K562 (cell line): ENCODE results near the gene FGGY. TPM values are rescaled to one million over a fixed set of nuclear protein-coding genes. Genes with fewer than 3 reads are reported as not detected.

Experiments
- C11orf30 ChIP-seq: fragments of 450-650 bp; IDR thresholded peaks from 2 replicates; pipeline ENCODE4 v1.6.1; 2016; ENCODE audit warnings: low read depth, mild to moderate bottlenecking
- CHD2 ChIP-seq: IDR thresholded peaks from 2 replicates; pipeline ENCODE4 v1.6.1; 2011; ENCODE audit warnings: low read depth, low read length
- CREB5 ChIP-seq: fragments of 250-450 bp; sonication (Bioruptor Pico); IDR thresholded peaks from 2 replicates; pipeline ENCODE4 v1.5.0; 2020; ENCODE audit warnings: mild to moderate bottlenecking
- DACH1 ChIP-seq: fragments of 450-650 bp; IDR thresholded peaks from 2 replicates; pipeline ENCODE4 v1.6.1; 2018; ENCODE audit not compliant: partially characterized antibody
- GATA2 ChIP-seq: sonication (generic); formaldehyde crosslinking; IDR thresholded peaks from 2 replicates; pipeline ENCODE4 v1.4.0; 2020; ENCODE audit warnings: mild to moderate bottlenecking, missing genetic modification reagents
- HCFC1 ChIP-seq: IDR thresholded peaks from 2 replicates; pipeline ENCODE4 v1.6.1; 2012; ENCODE audit warnings: low read depth, low read length, improper control_type of control experiment
- HINFP ChIP-seq: fragments of 450-650 bp; conservative IDR thresholded peaks from 2 replicates; pipeline ENCODE4 v1.6.1; 2016; ENCODE audit warnings: missing genetic modification characterization, low read depth, mild to moderate bottlenecking, control low read depth, missing compliant biosample characterization
- ID3 ChIP-seq, 2 experiments: fragments of 250-450 bp in 1 of 2; fragments of 450-650 bp in 1 of 2; sonication (Bioruptor Pico) in 1 of 2; IDR thresholded peaks; 2 replicates each; pipeline versions ENCODE4 v1.6.1 to v1.8.0; 2016 to 2021; ENCODE audit warnings: mild to moderate bottlenecking in 2 of 2, moderate library complexity in 2 of 2, missing compliant biosample characterization in 1 of 2, missing genetic modification characterization in 1 of 2
- MED1 ChIP-seq: sonication (generic); formaldehyde crosslinking; IDR thresholded peaks from 2 replicates; pipeline ENCODE4 v1.8.1; 2023; ENCODE audit warnings: missing genetic modification reagents, borderline replicate concordance
- MTA3 ChIP-seq: fragments of 450-650 bp; formaldehyde crosslinking; IDR thresholded peaks from 2 replicates; pipeline ENCODE4 v1.6.1; 2017; ENCODE audit warnings: mild to moderate bottlenecking, borderline replicate concordance
- NCOA6 ChIP-seq: fragments of 450-650 bp; IDR thresholded peaks from 2 replicates; pipeline ENCODE4 v1.6.1; 2017; ENCODE audit warnings: mild to moderate bottlenecking
- OTX1 ChIP-seq: fragments of 450-650 bp; formaldehyde crosslinking; IDR thresholded peaks from 2 replicates; pipeline ENCODE4 v1.4.0; 2022; ENCODE audit warnings: mild to moderate bottlenecking
- PATZ1 ChIP-seq: fragments of 250-450 bp; sonication (Bioruptor Pico); IDR thresholded peaks from 2 replicates; pipeline ENCODE4 v1.5.0; 2020; ENCODE audit warnings: mild to moderate bottlenecking, borderline replicate concordance
- PHB2 ChIP-seq: fragments of 450-650 bp; IDR thresholded peaks from 2 replicates; pipeline ENCODE4 v1.6.1; 2017; ENCODE audit warnings: low read depth
- PRPF4 ChIP-seq: fragments of 200-400 bp; formaldehyde crosslinking; IDR thresholded peaks from one replicate; pipeline ENCODE4 v1.6.1; 2017; ENCODE audit warnings: low read length, low read depth, mild to moderate bottlenecking; ENCODE audit not compliant: insufficient read depth, poor library complexity, severe bottlenecking
- RBM14 ChIP-seq: fragments of 200-400 bp; formaldehyde crosslinking; IDR thresholded peaks from 2 replicates; pipeline ENCODE4 v1.6.1; 2018; ENCODE audit warnings: low read depth, mild to moderate bottlenecking, low read length, moderate library complexity, borderline replicate concordance; ENCODE audit not compliant: insufficient read depth
- SNRNP70 ChIP-seq: fragments of 200-400 bp; formaldehyde crosslinking; optimal IDR thresholded peaks from 2 replicates; pipeline ENCODE3; 2017; ENCODE audit warnings: low read depth, low read length
- TCF15 ChIP-seq: fragments of 250-450 bp; sonication (Bioruptor Pico); IDR thresholded peaks from 2 replicates; pipeline ENCODE4 v1.8.0; 2022; ENCODE audit warnings: moderate library complexity, mild to moderate bottlenecking, inconsistent platforms
- UBTF ChIP-seq, 2 experiments: IDR thresholded peaks; 2 replicates each; pipeline ENCODE4 v1.6.1; 2012; ENCODE audit warnings: improper control_type of control experiment in 2 of 2, low read depth in 2 of 2, low read length in 2 of 2, borderline replicate concordance in 1 of 2
- ZFP1 ChIP-seq: fragments of 450-650 bp; formaldehyde crosslinking; IDR thresholded peaks from 2 replicates; pipeline ENCODE4 v1.4.0; 2020; ENCODE audit warnings: mild to moderate bottlenecking, mixed read lengths
- polyA plus RNA-seq, 8 experiments: library from polyadenylated mRNA; depleted of rRNA in 4 of 8; stranded (reverse) in 5 of 8; unstranded in 3 of 8; fragments of >200 nt; fragmentation: Nextera tagmentation in 2 of 8; fragmentation: Illumina TruSeq in 1 of 8; extraction: Ambion mirVana in 2 of 8; extraction: Trizol in 1 of 8; gene quantifications; 2 replicates each; pipeline versions ENCODE4 v1.2.1 to v1.2.3, GENCODE V29; 2011 to 2014; ENCODE audit warnings: inconsistent platforms in 1 of 8, missing spikeins in 1 of 8
- total RNA-seq, 7 experiments: library from RNA; depleted of rRNA in 6 of 7; stranded (reverse); fragments of >200 nt in 6 of 7; fragmentation: Illumina TruSeq in 2 of 7; extraction: Trizol in 2 of 7; gene quantifications; 2 replicates each; pipeline versions ENCODE4 v1.2.1 to v1.2.3, GENCODE V29; 2011 to 2021; ENCODE audit warnings: low replicate concordance in 1 of 7

FGGY gene
- total and polyA plus RNA-seq, 9 of the 15 experiments (the other 6 are each of a cell fraction or from before 2014, with no cell fraction given): 9.7 to 19.2 (median 12.6) TPM

GRCh38 chr1:59446257-59446901, 149.5 kb downstream of the FGGY start (continued):
- TF ChIP-seq HINFP (tag): no peak
- no peak for TF ChIP-seq DACH1
- TF ChIP-seq MTA3: no peak
- no peak for TF ChIP-seq SNRNP70
- peak; percentile 37; the same call in 1 of the 2 replicates for TF ChIP-seq C11orf30
- no peak for TF ChIP-seq PRPF4
- TF ChIP-seq TCF15 (CRISPR knock-in tag): no peak
- no peak for TF ChIP-seq GATA2 (CRISPR knock-in tag)
- TF ChIP-seq OTX1 (CRISPR knock-in tag): no peak
- TF ChIP-seq CHD2: no peak
- no peak for TF ChIP-seq RBM14
- TF ChIP-seq ZFP1 (CRISPR knock-in tag): no peak
- no peak for TF ChIP-seq CREB5
- no peak for TF ChIP-seq UBTF (IDR thresholded peaks at IDR 0.05; ENCODE audit: borderline replicate concordance in 1 of 2, low read depth in 2 of 2, low read length in 2 of 2)
- TF ChIP-seq NCOA6: no peak
- no peak for TF ChIP-seq HCFC1
- no peak for TF ChIP-seq MED1 (CRISPR knock-in tag)
- no peak for TF ChIP-seq PHB2
- TF ChIP-seq PATZ1 (CRISPR knock-in tag): no peak
- no peak for TF ChIP-seq ID3 (CRISPR knock-in tag; IDR thresholded peaks at IDR 0.05)
- TF ChIP-seq ID3 (tag; IDR thresholded peaks at IDR 0.05): no peak
